Endothelial cell (in vitro differentiated cells): ENCODE results near the gene MRPL44. TPM values are rescaled to one million over a fixed set of nuclear protein-coding genes. Genes with fewer than 3 reads are reported as not detected.

Experiments used
- DNase-seq: peaks from one replicate; pipeline ENCODE4 v3.0.0; 2021; ENCODE audit warnings: low spot score
- H3K27ac Mint-ChIP-seq: one replicate; pipeline ENCODE4 v1.8.0; 2021; ENCODE audit warnings: mixed read lengths, inconsistent platforms; ENCODE audit not compliant: unreplicated experiment
- H3K27me3 Mint-ChIP-seq: one replicate; pipeline ENCODE4 v1.8.0; 2021; ENCODE audit warnings: mild to moderate bottlenecking, moderate library complexity, mixed read lengths, inconsistent platforms; ENCODE audit not compliant: unreplicated experiment
- H3K36me3 Mint-ChIP-seq: one replicate; pipeline ENCODE4 v1.8.0; 2021; ENCODE audit warnings: mild to moderate bottlenecking, low read depth, mixed read lengths, inconsistent platforms; ENCODE audit not compliant: unreplicated experiment
- H3K4me1 Mint-ChIP-seq: one replicate; pipeline ENCODE4 v1.8.0; 2021; ENCODE audit warnings: mild to moderate bottlenecking, mixed read lengths, inconsistent platforms; ENCODE audit not compliant: unreplicated experiment
- H3K4me3 Mint-ChIP-seq: one replicate; pipeline ENCODE4 v1.8.0; 2021; ENCODE audit warnings: mild to moderate bottlenecking, mixed read lengths, inconsistent platforms; ENCODE audit not compliant: unreplicated experiment
- H3K9me3 Mint-ChIP-seq: one replicate; pipeline ENCODE4 v1.8.0; 2021; ENCODE audit warnings: mixed read lengths, inconsistent platforms; ENCODE audit not compliant: unreplicated experiment
- total RNA-seq: library from RNA; stranded (reverse); fragmentation: NEBNext Ultra II Directional; extraction: Animal tissue kit (Norgen Biotek cat#: 25700); gene quantifications from one replicate; pipeline ENCODE4 v1.2.1, GENCODE V29; 2021; ENCODE audit not compliant: unreplicated experiment
- TF ChIP-seq, protein P1 (sequence below): fragments of 200-600 bp; sonication (generic); IDR thresholded peaks from one replicate; pipeline ENCODE4 v1.5.0; 2021; ENCODE audit warnings: antibody characterized with exemption; ENCODE audit not compliant: unreplicated experiment

MRPL44 gene
- total RNA-seq, 1 donor from 2014 or later, result 25.7 TPM

DNA sequence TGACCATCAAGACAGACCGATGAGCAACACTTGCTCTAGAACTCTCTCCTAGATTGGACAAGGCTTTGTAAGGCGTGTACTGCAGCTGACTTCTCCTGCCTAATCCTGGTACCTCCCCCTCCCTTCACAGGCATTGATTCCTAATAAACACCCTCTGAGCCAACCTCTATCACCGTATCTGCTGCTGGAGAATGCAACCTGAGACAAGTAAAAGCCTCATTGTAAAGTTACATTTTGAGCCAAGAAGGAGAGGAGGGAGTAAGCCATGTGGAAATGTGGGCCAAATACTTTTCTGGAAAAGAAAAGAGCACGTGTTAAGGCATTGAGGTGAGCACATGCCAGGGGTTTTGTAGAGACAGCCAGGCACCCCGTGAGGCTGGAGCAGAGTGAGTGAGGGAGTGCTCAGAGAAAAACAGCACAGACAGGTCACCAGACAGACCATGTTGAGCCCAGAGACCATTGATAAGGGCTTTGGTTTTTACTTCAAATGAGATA lies 9.5 kb upstream of the MRPL44 start:
- no peak overlapping the region for H3K4me3 Mint-ChIP-seq
- no peaks in the 10 kb centered on the region for H3K9me3 Mint-ChIP-seq
- H3K36me3 Mint-ChIP-seq, result peaks cover 4% of the 10 kb centered on the region
- H3K4me1 Mint-ChIP-seq, result peaks cover 29% of the 10 kb centered on the region
- DNase-seq, result no peak
- H3K27me3 Mint-ChIP-seq, result peaks cover 6% of the 10 kb centered on the region
- no peak overlapping the region for H3K27ac Mint-ChIP-seq
- TF ChIP-seq, protein P1, sequence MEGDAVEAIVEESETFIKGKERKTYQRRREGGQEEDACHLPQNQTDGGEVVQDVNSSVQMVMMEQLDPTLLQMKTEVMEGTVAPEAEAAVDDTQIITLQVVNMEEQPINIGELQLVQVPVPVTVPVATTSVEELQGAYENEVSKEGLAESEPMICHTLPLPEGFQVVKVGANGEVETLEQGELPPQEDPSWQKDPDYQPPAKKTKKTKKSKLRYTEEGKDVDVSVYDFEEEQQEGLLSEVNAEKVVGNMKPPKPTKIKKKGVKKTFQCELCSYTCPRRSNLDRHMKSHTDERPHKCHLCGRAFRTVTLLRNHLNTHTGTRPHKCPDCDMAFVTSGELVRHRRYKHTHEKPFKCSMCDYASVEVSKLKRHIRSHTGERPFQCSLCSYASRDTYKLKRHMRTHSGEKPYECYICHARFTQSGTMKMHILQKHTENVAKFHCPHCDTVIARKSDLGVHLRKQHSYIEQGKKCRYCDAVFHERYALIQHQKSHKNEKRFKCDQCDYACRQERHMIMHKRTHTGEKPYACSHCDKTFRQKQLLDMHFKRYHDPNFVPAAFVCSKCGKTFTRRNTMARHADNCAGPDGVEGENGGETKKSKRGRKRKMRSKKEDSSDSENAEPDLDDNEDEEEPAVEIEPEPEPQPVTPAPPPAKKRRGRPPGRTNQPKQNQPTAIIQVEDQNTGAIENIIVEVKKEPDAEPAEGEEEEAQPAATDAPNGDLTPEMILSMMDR, result no peak

DNA sequence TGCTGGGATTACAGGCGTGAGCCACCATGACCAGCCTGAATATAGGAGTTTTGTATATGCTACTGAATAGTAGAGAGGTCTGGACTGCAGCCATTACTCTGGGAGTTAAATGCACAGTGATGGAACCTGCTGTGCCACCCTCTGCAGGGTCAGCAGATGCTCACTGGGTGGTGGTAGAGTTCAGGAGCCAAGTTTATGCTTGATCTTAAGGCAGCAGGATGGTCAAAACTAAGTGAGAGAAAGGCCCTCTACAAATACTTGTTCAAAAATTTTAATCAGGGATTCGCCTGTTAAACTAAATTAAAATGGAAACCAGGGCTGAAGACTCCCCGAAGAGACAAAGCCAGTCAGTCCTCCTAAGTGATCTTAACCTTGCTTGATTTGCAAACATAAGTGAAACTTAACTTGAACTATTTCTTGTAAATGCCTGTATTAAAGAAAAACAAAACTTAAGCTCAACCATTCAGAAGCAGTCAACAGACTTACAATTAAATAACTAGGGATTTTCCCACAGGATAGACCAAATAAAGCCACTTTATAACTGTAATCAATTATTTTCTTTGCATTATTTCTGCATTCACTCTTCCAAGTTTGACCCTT lies 7.9 kb upstream of the MRPL44 start:
- no peak overlapping the region for H3K4me3 Mint-ChIP-seq
- H3K27ac Mint-ChIP-seq, result no peak overlapping the region
- peaks cover 6% of the 10 kb centered on the region for H3K27me3 Mint-ChIP-seq
- no peaks in the 10 kb centered on the region for H3K9me3 Mint-ChIP-seq
- DNase-seq, result no peak
- H3K4me1 Mint-ChIP-seq, result peaks cover 16% of the 10 kb centered on the region
- TF ChIP-seq, protein P1, result no peak
- H3K36me3 Mint-ChIP-seq, result no peaks in the 10 kb centered on the region

DNA sequence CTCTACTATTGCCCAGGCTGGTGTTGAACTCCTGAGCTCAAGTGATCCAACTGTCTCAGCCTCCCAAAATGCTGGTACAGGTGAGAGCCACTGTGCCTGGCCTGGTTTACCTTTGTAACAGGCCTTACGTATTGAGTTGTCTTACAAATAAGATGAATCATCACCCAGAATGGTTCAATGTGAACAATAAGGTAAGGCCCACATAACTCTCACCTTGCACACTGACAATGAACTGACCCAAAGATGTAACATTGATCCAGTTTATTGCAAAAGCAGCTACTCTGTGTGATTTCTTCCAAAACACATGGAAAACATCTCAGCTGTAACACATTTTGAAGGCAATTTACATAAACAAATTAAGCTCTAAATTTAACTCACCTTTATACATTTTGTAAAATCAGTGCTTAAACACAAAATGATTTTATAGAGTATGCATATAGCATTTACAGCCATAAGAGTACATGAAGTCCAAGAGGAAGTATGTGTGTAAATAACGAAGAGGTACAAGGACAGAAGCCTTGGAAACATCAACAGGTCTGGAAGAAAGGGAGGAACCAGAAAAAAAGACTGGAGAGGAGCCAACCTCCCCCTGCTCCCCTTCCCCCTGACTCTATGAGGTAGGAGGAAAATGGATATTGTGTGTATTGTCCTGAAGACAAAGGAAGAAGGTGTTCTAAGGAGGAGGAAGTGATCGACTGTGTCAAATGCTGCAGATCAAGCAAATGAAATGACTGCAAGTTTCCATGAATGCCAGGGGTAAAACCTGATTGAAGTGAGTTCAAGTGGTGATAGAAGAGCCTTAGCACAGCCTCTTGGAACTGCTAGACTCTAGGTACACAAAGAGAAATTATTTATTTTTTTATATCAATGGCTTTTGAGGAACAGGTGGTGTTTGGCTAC lies 6.6 kb upstream of the MRPL44 start:
- H3K4me1 Mint-ChIP-seq, result peaks cover 16% of the 10 kb centered on the region
- TF ChIP-seq, protein P1, result no peak
- no peaks in the 10 kb centered on the region for H3K36me3 Mint-ChIP-seq
- no peak overlapping the region for H3K4me3 Mint-ChIP-seq
- H3K9me3 Mint-ChIP-seq, result no peaks in the 10 kb centered on the region
- DNase-seq, result no peak
- peaks cover 7% of the 10 kb centered on the region for H3K27me3 Mint-ChIP-seq
- peak overlapping the region; percentile 64 for H3K27ac Mint-ChIP-seq

DNA sequence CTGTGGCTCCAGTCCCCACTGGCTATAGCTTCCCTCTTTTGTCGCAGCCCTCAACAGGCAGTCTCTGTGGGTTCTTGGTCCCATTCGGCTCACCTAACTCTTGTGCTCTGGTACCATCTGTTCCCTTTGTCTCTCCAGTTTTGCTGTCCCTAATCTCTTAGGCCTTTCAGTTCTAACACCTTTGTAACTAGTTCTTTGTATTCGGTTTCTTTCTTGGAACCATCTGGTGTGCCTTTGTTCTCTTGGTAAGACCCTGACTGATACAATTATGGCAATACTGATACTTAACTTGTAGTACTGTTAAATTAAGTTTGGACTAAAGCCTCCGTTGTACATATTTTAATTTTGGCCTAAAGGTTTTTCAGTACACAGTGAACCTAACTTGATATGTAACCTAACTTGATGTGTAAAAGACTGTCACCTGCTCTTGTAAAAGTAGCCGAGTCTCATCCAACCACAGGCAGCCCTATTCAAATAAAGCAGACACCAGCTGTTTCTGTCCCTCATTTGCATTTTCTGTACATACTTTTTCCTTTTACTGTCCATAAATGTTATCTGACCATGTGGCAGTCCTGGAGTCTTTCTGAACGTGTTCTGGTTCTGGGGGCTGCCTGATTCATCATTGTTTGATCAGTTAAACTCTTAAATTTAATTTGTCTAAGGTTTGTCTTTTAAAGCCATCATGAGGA lies 4.8 kb upstream of the MRPL44 start:
- TF ChIP-seq, protein P1, result no peak
- no peak for DNase-seq
- peak overlapping the region; percentile 22 for H3K27ac Mint-ChIP-seq
- H3K27me3 Mint-ChIP-seq, result peaks cover 3% of the 10 kb centered on the region
- H3K9me3 Mint-ChIP-seq, result no peaks in the 10 kb centered on the region
- peaks cover 16% of the 10 kb centered on the region for H3K4me1 Mint-ChIP-seq
- no peaks in the 10 kb centered on the region for H3K36me3 Mint-ChIP-seq
- H3K4me3 Mint-ChIP-seq, result no peak overlapping the region
